Hematopoietic multipotent progenitor cell treated with erythropoietin and hydrocortisone succinate and interleukin-3 and kit ligand, for 15 days (in vitro differentiated cells): Measurements from ENCODE around the gene GHITM.
A peak's percentile ranks its signal among the peaks of the same experiment; 100 is the strongest.
"Not testable (repeated sequence)": the region's sequence is repeated elsewhere in the genome, so short reads cannot be mapped to it uniquely, and the experiment has no call there.

Experiments used
- DNase-seq: peaks from one replicate; pipeline ENCODE4 v3.0.0-alpha.2; 2015; ENCODE audit warnings: low spot score

The GHITM gene

GRCh38 chr10:84139126-84140035 lies at the start of gene GHITM:
Gene GHITM (plus strand): TSS chr10:84139509. CDS start chr10:84141501, 1,992 bp downstream.
- DNase-seq = peak; percentile 99

- no peak for DNase-seq
Measured at GRCh38 chr10:84095811-84096497, 43.4 kb upstream of the GHITM start.

- DNase-seq = no peak
Measured at GRCh38 chr10:84097787-84098353, 41.4 kb upstream of the GHITM start.

- DNase-seq = no peak
Measured at GRCh38 chr10:84098667-84099066, 40.6 kb upstream of the GHITM start.

- DNase-seq = no peak
Measured at GRCh38 chr10:84101042-84101441, 38.3 kb upstream of the GHITM start.

GRCh38 chr10:84108797-84109196 lies 30.5 kb upstream of the GHITM start:
- no peak for DNase-seq

GRCh38 chr10:84109772-84110171 lies 29.5 kb upstream of the GHITM start:
- DNase-seq = not testable (repeated sequence)

- not testable (repeated sequence) for DNase-seq
Measured at GRCh38 chr10:84113468-84113867, 25.8 kb upstream of the GHITM start.

- DNase-seq = no peak
Measured at GRCh38 chr10:84114088-84114667, 25.1 kb upstream of the GHITM start.

- not testable (repeated sequence) for DNase-seq
Measured at GRCh38 chr10:84117204-84117603, 22.1 kb upstream of the GHITM start.

GRCh38 chr10:84117686-84118394 lies 21.5 kb upstream of the GHITM start:
- no peak for DNase-seq

- no peak for DNase-seq
Measured at GRCh38 chr10:84118395-84119006, 20.8 kb upstream of the GHITM start.

GRCh38 chr10:84123362-84123761 lies 15.9 kb upstream of the GHITM start:
- DNase-seq = no peak

- DNase-seq = peak; percentile 31
Measured at GRCh38 chr10:84125910-84126784, 13.2 kb upstream of the GHITM start.

GRCh38 chr10:84126785-84127167 lies 12.5 kb upstream of the GHITM start:
- DNase-seq = no peak

GRCh38 chr10:84135836-84136235 lies 3.5 kb upstream of the GHITM start:
- DNase-seq = no peak

- DNase-seq = no peak
Measured at GRCh38 chr10:84137811-84138210, 1.5 kb upstream of the GHITM start.

- DNase-seq = no peak
Measured at GRCh38 chr10:84138478-84139125, 707 bp upstream of the GHITM start.

- peak; percentile 56 for DNase-seq
Measured at GRCh38 chr10:84140036-84140379, 699 bp downstream of the GHITM start.

GRCh38 chr10:84147347-84147746 lies 8.0 kb downstream of the GHITM start:
- no peak for DNase-seq
